ENCODE measurements around the gene VAV2. TPM values are rescaled to one million over a fixed set of nuclear protein-coding genes. Genes with fewer than 3 reads are reported as not detected.

The VAV2 gene
- total RNA-seq, 4 donors from 2014 or later, result 9.1 to 13.5 (median 10.1) TPM

DNA sequence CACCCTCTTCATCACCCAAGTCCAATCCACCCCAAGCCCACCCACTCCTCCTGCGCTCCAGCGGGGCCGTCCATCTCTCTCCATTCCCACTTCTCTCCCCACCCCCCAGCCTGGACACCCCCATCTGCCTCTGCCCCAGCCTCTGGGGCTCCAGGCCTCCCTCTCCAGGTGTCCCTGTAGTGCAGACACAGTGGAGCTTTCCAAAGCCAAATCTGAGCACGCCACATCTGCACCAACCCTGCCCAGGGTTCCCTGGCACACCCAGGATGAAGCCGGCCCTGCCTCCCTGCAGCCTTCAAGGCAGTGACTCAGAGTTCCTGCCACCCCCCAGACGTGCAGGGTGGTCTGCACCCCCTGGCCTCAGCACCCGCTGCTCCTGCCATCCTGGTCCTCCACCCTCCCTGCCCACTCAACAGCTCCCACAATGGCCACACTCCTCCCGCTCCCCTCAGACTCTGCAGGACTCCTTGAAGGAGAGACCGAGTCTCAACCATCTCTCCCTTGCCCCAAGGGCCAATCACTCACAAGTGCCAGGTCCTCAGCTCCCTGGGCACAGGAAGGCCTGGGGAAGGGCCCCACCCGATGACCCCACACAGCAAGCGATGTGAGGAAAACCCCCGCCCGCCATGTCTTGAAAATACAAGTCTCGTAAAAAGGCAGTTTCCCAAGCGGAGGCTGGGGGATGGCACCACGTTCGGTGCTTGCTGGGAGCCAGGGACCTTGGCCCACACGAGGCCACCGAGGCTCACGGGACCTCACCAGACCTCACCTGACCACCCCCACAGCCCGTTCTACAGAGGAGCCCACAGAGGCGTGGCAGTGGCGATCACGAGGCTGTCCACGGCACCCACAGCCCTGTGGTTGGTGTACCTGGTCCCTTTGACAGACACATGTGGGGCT lies 22.2 kb downstream of the VAV2 start:
- H3K27me3 ChIP-seq, result no peaks in the 10 kb centered on the region
- H3K4me1 ChIP-seq, result peaks cover 5 to 32% (median 19%) of the 10 kb centered on the region in 4 donors
- H3K9me3 ChIP-seq, result no peaks in the 10 kb centered on the region
- DNase-seq (ENCODE audit: extremely low spot score), result no peak
- no peak overlapping the region for H3K4me3 ChIP-seq
- TF ChIP-seq POLR2AphosphoS5 (IDR thresholded peaks at IDR 0.05) (no peak), EP300 (IDR thresholded peaks at IDR 0.05) (no peak), POLR2A (IDR thresholded peaks at IDR 0.05; ENCODE audit: low read depth) (no peak)
- TF ChIP-seq, protein P1, sequence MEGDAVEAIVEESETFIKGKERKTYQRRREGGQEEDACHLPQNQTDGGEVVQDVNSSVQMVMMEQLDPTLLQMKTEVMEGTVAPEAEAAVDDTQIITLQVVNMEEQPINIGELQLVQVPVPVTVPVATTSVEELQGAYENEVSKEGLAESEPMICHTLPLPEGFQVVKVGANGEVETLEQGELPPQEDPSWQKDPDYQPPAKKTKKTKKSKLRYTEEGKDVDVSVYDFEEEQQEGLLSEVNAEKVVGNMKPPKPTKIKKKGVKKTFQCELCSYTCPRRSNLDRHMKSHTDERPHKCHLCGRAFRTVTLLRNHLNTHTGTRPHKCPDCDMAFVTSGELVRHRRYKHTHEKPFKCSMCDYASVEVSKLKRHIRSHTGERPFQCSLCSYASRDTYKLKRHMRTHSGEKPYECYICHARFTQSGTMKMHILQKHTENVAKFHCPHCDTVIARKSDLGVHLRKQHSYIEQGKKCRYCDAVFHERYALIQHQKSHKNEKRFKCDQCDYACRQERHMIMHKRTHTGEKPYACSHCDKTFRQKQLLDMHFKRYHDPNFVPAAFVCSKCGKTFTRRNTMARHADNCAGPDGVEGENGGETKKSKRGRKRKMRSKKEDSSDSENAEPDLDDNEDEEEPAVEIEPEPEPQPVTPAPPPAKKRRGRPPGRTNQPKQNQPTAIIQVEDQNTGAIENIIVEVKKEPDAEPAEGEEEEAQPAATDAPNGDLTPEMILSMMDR (IDR thresholded peaks at IDR 0.05), result no peak
- intact Hi-C loops (cut with DNase I), result no loop called here
- 92% methylated on average over 8 of the region's 25 CpGs for WGBS
- no peak overlapping the region for H3K27ac ChIP-seq (replicated peaks in 1 of 4)
- H3K36me3 ChIP-seq, result no peaks in the 10 kb centered on the region

DNA sequence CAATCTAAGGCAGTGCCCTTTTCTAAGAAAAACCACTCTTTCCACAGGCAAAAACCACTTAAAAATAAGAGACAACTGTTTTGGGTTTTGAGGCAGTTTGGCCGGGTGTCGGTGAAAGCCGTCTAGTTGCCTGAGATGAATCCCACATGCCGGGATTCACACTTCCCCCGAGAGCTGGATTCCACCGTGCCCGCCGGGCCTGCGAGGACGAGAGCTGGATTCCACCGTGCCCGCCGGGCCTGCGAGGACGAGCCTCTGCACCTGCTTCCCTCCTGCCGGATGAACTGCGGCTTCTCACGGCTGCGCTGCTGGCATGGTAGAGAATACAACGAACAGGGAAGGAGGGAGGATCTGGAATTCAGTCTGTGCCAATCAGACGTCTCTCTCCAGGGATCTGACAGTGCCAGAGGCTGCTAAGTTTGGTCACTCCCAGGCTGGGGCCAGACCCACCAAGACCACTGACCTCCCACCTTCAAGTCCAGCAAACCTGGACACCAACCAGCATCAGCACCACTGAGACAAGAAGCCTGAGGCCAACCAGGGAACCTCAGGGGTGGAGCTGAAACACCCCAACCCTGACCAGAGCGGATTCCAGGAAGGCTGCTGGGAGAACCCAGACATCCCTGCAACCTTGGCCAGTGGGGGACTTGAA lies 23.0 kb downstream of the VAV2 start:
- no peak for DNase-seq (ENCODE audit: extremely low spot score)
- intact Hi-C loops (cut with DNase I), result no loop called here
- no peaks in the 10 kb centered on the region for H3K36me3 ChIP-seq
- H3K4me3 ChIP-seq, result no peak overlapping the region
- H3K9me3 ChIP-seq, result no peaks in the 10 kb centered on the region
- peaks cover 3 to 25% (median 13%) of the 10 kb centered on the region in 4 donors for H3K4me1 ChIP-seq
- no peak overlapping the region for H3K27ac ChIP-seq (replicated peaks in 1 of 4)
- no peak for TF ChIP-seq EP300 (IDR thresholded peaks at IDR 0.05)
- no peak for TF ChIP-seq POLR2AphosphoS5 (IDR thresholded peaks at IDR 0.05)
- TF ChIP-seq POLR2A (IDR thresholded peaks at IDR 0.05; ENCODE audit: low read depth), result no peak
- TF ChIP-seq, protein P1 (IDR thresholded peaks at IDR 0.05), result no peak
- 83% methylated on average over 19 of the region's 22 CpGs for WGBS
- H3K27me3 ChIP-seq, result no peaks in the 10 kb centered on the region

DNA sequence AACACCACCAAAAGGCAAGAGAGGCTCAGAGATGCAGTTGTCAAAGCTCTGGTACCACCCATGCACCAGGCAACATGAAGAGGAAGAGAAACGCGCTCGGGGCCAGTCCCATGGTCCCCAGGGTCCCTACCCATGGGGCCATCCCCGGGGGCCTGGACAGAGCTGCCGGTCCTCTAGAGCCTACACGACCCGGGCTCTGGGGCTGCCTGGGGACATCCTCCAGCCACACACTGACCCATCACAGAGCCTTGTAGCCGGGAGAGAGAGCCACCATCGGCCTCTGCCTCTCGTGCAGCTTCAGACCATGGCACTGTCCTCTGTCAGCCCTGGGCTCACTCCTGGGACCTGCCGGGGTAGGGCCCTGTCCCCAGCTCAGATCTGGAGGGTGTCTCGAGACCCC lies 23.7 kb downstream of the VAV2 start:
- Histone ChIP-seq H3K4me3 (no peak overlapping the region), H3K27me3 (no peaks in the 10 kb centered on the region), H3K4me1 (peaks cover 0 to 20% (median 10%) of the 10 kb centered on the region in 4 donors), H3K27ac (replicated peaks in 1 of 4) (no peak overlapping the region), H3K36me3 (no peaks in the 10 kb centered on the region), H3K9me3 (no peaks in the 10 kb centered on the region)
- intact Hi-C loops (cut with DNase I), result no loop called here
- WGBS, result 89% methylated on average over 7 of the region's 12 CpGs
- DNase-seq (ENCODE audit: extremely low spot score), result no peak
- TF ChIP-seq POLR2A (IDR thresholded peaks at IDR 0.05; ENCODE audit: low read depth), result no peak
- no peak for TF ChIP-seq EP300 (IDR thresholded peaks at IDR 0.05)
- no peak for TF ChIP-seq POLR2AphosphoS5 (IDR thresholded peaks at IDR 0.05)
- TF ChIP-seq, protein P1 (IDR thresholded peaks at IDR 0.05), result no peak

DNA sequence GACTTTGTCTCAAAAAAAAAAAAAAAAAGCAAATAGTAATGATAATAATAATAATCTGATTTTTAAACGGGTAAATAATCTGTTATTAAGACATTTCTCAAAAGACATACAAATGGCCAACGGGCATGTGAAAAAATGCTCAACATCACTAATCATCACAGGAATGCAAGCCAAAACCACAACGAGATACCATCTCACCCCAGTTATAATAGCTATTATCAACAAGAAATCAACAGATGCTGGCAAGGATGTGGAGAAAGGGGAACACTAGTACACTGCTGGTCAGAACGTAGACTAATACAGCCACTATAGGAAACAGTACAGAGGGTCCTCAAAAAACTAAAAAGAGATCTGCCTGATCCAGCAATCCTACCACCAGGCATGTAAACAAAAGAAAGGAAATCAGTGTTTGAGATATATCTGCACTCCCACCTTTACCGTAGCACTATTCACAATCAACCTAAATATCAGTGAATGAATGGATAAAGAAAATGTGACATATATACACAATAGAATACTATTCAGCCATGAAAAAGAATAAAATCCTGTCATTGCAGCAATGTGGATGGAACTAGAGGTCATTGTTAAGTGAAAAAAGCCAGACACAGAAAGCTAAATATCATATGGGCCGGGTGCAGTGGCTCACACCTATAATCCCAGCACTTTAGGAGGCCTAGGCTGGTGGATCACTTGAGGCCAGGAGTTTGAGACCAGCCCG lies 24.9 kb downstream of the VAV2 start:
- Histone ChIP-seq H3K27ac (replicated peaks in 1 of 4) (no peak overlapping the region), H3K4me1 (peaks cover 0 to 22% (median 10%) of the 10 kb centered on the region in 4 donors), H3K4me3 (no peak overlapping the region), H3K36me3 (no peaks in the 10 kb centered on the region), H3K9me3 (no peaks in the 10 kb centered on the region), H3K27me3 (no peaks in the 10 kb centered on the region)
- WGBS, result 84% methylated on average over 7 of the region's 7 CpGs
- no peak for DNase-seq (ENCODE audit: extremely low spot score)
- intact Hi-C loops (cut with DNase I), result no loop called here
- no peak for TF ChIP-seq EP300 (IDR thresholded peaks at IDR 0.05)
- no peak for TF ChIP-seq POLR2AphosphoS5 (IDR thresholded peaks at IDR 0.05)
- TF ChIP-seq, protein P1 (IDR thresholded peaks at IDR 0.05), result no peak
- no peak for TF ChIP-seq POLR2A (IDR thresholded peaks at IDR 0.05; ENCODE audit: low read depth)

All from esophagus muscularis mucosa (tissue), 4 donors.